H9 (cell line): Measurements from ENCODE around the gene BBS4. TPM values are rescaled to one million over a fixed set of nuclear protein-coding genes. Genes with fewer than 3 reads are reported as not detected.
A peak's percentile ranks its signal among the peaks of the same experiment; 100 is the strongest.

Experiments used
- DNase-seq: peaks from one replicate; pipeline ENCODE4 v3.0.0-alpha.2; 2017
- H2AFZ ChIP-seq: one replicate; pipeline ENCODE4 v1.6.1; 2013; ENCODE audit warnings: mild to moderate bottlenecking, low read length, control low read depth, moderate library complexity
- H2AK5ac ChIP-seq: 2 replicates; pipeline ENCODE4 v1.6.1; 2013; ENCODE audit warnings: low read length, control low read depth, mixed read lengths; ENCODE audit not compliant: insufficient read length
- H2BK120ac ChIP-seq: one replicate; pipeline ENCODE4 v1.6.1; 2013; ENCODE audit warnings: low read depth, mild to moderate bottlenecking, low read length, control low read depth, inconsistent platforms; ENCODE audit not compliant: poor library complexity, severe bottlenecking
- H2BK12ac ChIP-seq: 2 replicates; pipeline ENCODE4 v1.6.1; 2013; ENCODE audit warnings: low read length, control low read depth, mixed read lengths, low read depth; ENCODE audit not compliant: insufficient read length
- H2BK15ac ChIP-seq: 2 replicates; pipeline ENCODE4 v1.6.1; 2013; ENCODE audit warnings: low read depth, low read length, control low read depth
- H2BK20ac ChIP-seq: one replicate; pipeline ENCODE4 v1.6.1; 2013; ENCODE audit warnings: low read depth, mild to moderate bottlenecking, low read length, control low read depth, inconsistent platforms; ENCODE audit not compliant: poor library complexity, severe bottlenecking
- H2BK5ac ChIP-seq: 2 replicates; pipeline ENCODE4 v1.6.1; 2013; ENCODE audit warnings: low read length, control low read depth, mixed read lengths; ENCODE audit not compliant: insufficient read length
- H3K14ac ChIP-seq: 2 replicates; pipeline ENCODE4 v1.6.1; 2013; ENCODE audit warnings: low read length, control low read depth; ENCODE audit not compliant: insufficient read depth
- H3K18ac ChIP-seq: 2 replicates; pipeline ENCODE4 v1.6.1; 2013; ENCODE audit warnings: low read depth, mild to moderate bottlenecking, mixed read lengths, low read length, control low read depth; ENCODE audit not compliant: insufficient read length
- H3K23ac ChIP-seq: 2 replicates; pipeline ENCODE4 v1.6.1; 2013; ENCODE audit warnings: low read length, control low read depth, mixed read lengths, low read depth; ENCODE audit not compliant: insufficient read length
- H3K23me2 ChIP-seq: 2 replicates; pipeline ENCODE4 v1.6.1; 2013; ENCODE audit warnings: low read depth, mild to moderate bottlenecking, mixed read lengths, low read length, control low read depth; ENCODE audit not compliant: insufficient read length, poor library complexity, severe bottlenecking
- H3K27ac ChIP-seq: 2 replicates; pipeline ENCODE4 v1.5.1; 2013; ENCODE audit warnings: low read length, control low read depth, mixed read lengths, low read depth; ENCODE audit not compliant: insufficient read length
- H3K27me3 ChIP-seq: 2 replicates; pipeline ENCODE4 v1.6.1; 2013; ENCODE audit warnings: low read length, control low read depth, inconsistent platforms; ENCODE audit not compliant: insufficient read depth
- H3K4ac ChIP-seq: 2 replicates; pipeline ENCODE4 v1.6.1; 2013; ENCODE audit warnings: low read depth, mild to moderate bottlenecking, control low read depth, inconsistent platforms, low read length, moderate library complexity
- H3K4me1 ChIP-seq: 2 replicates; pipeline ENCODE4 v1.6.1; 2013; ENCODE audit warnings: low read length, control low read depth, inconsistent platforms; ENCODE audit not compliant: insufficient read depth
- H3K4me2 ChIP-seq: 2 replicates; pipeline ENCODE4 v1.6.1; 2013; ENCODE audit warnings: low read length, control low read depth, mixed read lengths; ENCODE audit not compliant: insufficient read length, insufficient read depth
- H3K56ac ChIP-seq: 2 replicates; pipeline ENCODE4 v1.6.1; 2013; ENCODE audit warnings: low read depth, mild to moderate bottlenecking, mixed read lengths, low read length, control low read depth; ENCODE audit not compliant: insufficient read length
- H3K79me1 ChIP-seq: 2 replicates; pipeline ENCODE4 v1.6.1; 2013; ENCODE audit warnings: low read depth, mild to moderate bottlenecking, moderate library complexity, low read length, control low read depth, inconsistent platforms; ENCODE audit not compliant: insufficient read depth, poor library complexity, severe bottlenecking
- H3K79me2 ChIP-seq: 2 replicates; pipeline ENCODE4 v1.6.1; 2013; ENCODE audit warnings: low read length, control low read depth, inconsistent platforms; ENCODE audit not compliant: insufficient read depth
- H3K9ac ChIP-seq: 2 replicates; pipeline ENCODE4 v1.6.1; 2013; ENCODE audit warnings: low read length, control low read depth, mixed read lengths; ENCODE audit not compliant: insufficient read length; ENCODE audit errors: extremely low read depth
- H3K9me3 ChIP-seq: one replicate; pipeline ENCODE4 v1.6.1; 2013; ENCODE audit warnings: low read depth, low read length, inconsistent platforms; ENCODE audit not compliant: control insufficient read depth
- H3T11ph ChIP-seq: one replicate; pipeline ENCODE4 v1.6.1; 2013; ENCODE audit warnings: mild to moderate bottlenecking, low read length, control low read depth, inconsistent platforms
- H4K20me1 ChIP-seq: one replicate; pipeline ENCODE4 v1.6.1; 2013; ENCODE audit not compliant: control insufficient read depth, insufficient read length, insufficient read depth
- H4K5ac ChIP-seq: 2 replicates; pipeline ENCODE4 v1.6.1; 2013; ENCODE audit warnings: low read depth, mild to moderate bottlenecking, mixed read lengths, low read length, control low read depth; ENCODE audit not compliant: insufficient read length
- H4K8ac ChIP-seq: replicated peaks from 2 replicates; pipeline ENCODE4 v1.6.1; 2013; ENCODE audit warnings: low read length, control low read depth, mixed read lengths, low read depth; ENCODE audit not compliant: insufficient read length
- H4K91ac ChIP-seq: 2 replicates; pipeline ENCODE4 v1.6.1; 2013; ENCODE audit warnings: low read depth, mild to moderate bottlenecking, moderate library complexity, mixed read lengths, low read length, control low read depth; ENCODE audit not compliant: insufficient read length
- H3K27ac Mint-ChIP-seq, 3 experiments: 2 replicates in 2 of 3; 3 replicates in 1 of 3; pipeline ENCODE4 v1.8.0; 2020 to 2021; ENCODE audit warnings: mixed read lengths in 3 of 3, mild to moderate bottlenecking in 1 of 3, moderate library complexity in 1 of 3
- H3K27me3 Mint-ChIP-seq: 2 replicates; pipeline ENCODE4 v1.8.0; 2021; ENCODE audit warnings: low read depth, mild to moderate bottlenecking, moderate library complexity, mixed read lengths
- H3K36me3 Mint-ChIP-seq, 3 experiments: 2 replicates in 2 of 3; 3 replicates in 1 of 3; pipeline ENCODE4 v1.8.0; 2020 to 2021; ENCODE audit warnings: low read depth in 3 of 3, mixed read lengths in 3 of 3; ENCODE audit not compliant: insufficient read depth in 1 of 3
- H3K4me1 Mint-ChIP-seq, 2 experiments: 2 replicates each; pipeline ENCODE4 v1.8.0; 2020; ENCODE audit warnings: mixed read lengths in 2 of 2
- H3K4me3 Mint-ChIP-seq, 2 experiments: 2 replicates in 1 of 2; 3 replicates in 1 of 2; pipeline ENCODE4 v1.8.0; 2020 to 2021; ENCODE audit warnings: mild to moderate bottlenecking in 2 of 2, mixed read lengths in 2 of 2, moderate library complexity in 1 of 2
- H3K9me3 Mint-ChIP-seq, 2 experiments: 2 replicates in 1 of 2; 3 replicates in 1 of 2; pipeline ENCODE4 v1.8.0; 2020; ENCODE audit warnings: mild to moderate bottlenecking in 2 of 2, mixed read lengths in 2 of 2, moderate library complexity in 1 of 2
- CTCF ChIP-seq: fragments of 200-600 bp; sonication (generic); conservative IDR thresholded peaks from 3 replicates; pipeline ENCODE4 v1.8.0; 2021; ENCODE audit warnings: antibody characterized with exemption, mild to moderate bottlenecking
- WGBS: extraction: QIAGEN DNeasy Blood & Tissue Kit; methylation state at CpG from one replicate; pipeline ENCODE4 v1.1.7; 2013; ENCODE audit warnings: missing lambda C conversion rate, low lambda C conversion rate, mixed read lengths; ENCODE audit not compliant: insufficient read length; ENCODE audit errors: extremely low coverage; 5-methylcytosine and 5-hydroxymethylcytosine counted together
- total RNA-seq: library from RNA; stranded (reverse); gene quantifications from 2 replicates; pipeline ENCODE4 v1.2.1, GENCODE V29; 2021

The BBS4 gene
- total RNA-seq, 1 experiment from 2014 or later, result 27.3 TPM

DNA sequence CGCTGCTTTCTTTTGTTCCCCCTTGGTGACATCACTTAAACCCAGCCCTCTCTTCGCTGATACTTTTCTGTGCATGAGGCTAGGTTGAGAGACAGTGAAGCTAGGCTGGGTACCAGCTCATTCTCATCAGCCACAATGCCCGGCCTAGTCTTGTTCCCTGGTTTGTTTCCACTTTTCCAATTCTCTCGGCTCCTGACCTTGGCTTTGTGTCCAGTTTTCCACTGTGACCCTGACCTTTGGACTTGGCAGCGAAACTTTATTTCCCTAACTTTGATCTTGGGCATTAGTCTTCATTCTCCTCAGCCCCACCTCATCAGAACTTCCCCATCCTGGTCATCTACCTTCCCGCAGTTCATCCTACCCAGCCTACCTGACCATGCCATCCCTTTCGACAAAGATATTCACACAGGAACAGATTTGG lies 98.5 kb downstream of the BBS4 start:
- Histone ChIP-seq H3K23me2 (peaks cover 3% of the 10 kb centered on the region), H3K9me3 (no peaks in the 10 kb centered on the region), H3K14ac (no peak overlapping the region), H2AK5ac (no peak overlapping the region), H4K5ac (no peak overlapping the region), H3K18ac (no peak overlapping the region), H4K91ac (no peak overlapping the region), H3T11ph (no peak overlapping the region), H3K9ac (no peak overlapping the region), H2BK5ac (no peak overlapping the region), H4K20me1 (no peaks in the 10 kb centered on the region), H3K56ac (no peak overlapping the region), H3K4me1 (peaks cover 9% of the 10 kb centered on the region; the same call in 1 of the 2 replicates), H3K23ac (no peak overlapping the region), H3K4me2 (peak overlapping the region; percentile 66), H3K27ac (no peak overlapping the region), H3K79me1 (peaks cover 4% of the 10 kb centered on the region), H2BK20ac (no peak overlapping the region), H3K27me3 (no peaks in the 10 kb centered on the region), H4K8ac (no peak overlapping the region), H2BK15ac (no peak overlapping the region), H3K79me2 (peaks cover 16% of the 10 kb centered on the region; the same call in 1 of the 2 replicates), H2BK12ac (no peak overlapping the region), H2BK120ac (no peak overlapping the region), H3K4ac (no peak overlapping the region), H2AFZ (no peak overlapping the region)
- no CpG with 5 or more reads among the region's 7 CpGs for WGBS
- Mint-ChIP-seq H3K9me3 (no peaks in the 10 kb centered on the region), H3K4me3 (peak overlapping the region; percentile 87 to 89), H3K4me1 (peaks cover 20 to 22% of the 10 kb centered on the region in 2 experiments), H3K27ac (peak overlapping the region in 1 of 3 experiments; percentile 0; a peak in 1 of 7 replicates), H3K36me3 (peaks cover 2 to 6% (median 4%) of the 10 kb centered on the region in 3 experiments; a peak in 3 of 7 replicates), H3K27me3 (peaks cover 1% of the 10 kb centered on the region; the same call in 1 of the 2 replicates)
- peak; percentile 18; the same call in 2 of the 3 replicates for TF ChIP-seq CTCF
- DNase-seq, result no peak
